CD14-positive monocyte (primary cell): ENCODE measurements around the gene TEX261. TPM values are rescaled to one million over a fixed set of nuclear protein-coding genes. Genes with fewer than 3 reads are reported as not detected.

Experiments used
- DNase-seq, 3 donors: peaks; one replicate each; pipeline ENCODE4 v3.0.0-alpha.2; 2011 to 2022
- H2AFZ ChIP-seq: 2 replicates; pipeline ENCODE4 v1.6.0; 2012; ENCODE audit warnings: mild to moderate bottlenecking, low read depth, low read length, inconsistent platforms; ENCODE audit not compliant: insufficient read depth, poor library complexity, severe bottlenecking
- H3K27ac ChIP-seq, 2 donors: 1 replicate in 1 of 2; 2 replicates in 1 of 2; pipeline ENCODE4 v1.5.1; 2012 to 2013; ENCODE audit warnings: low read length in 2 of 2, control low read depth in 1 of 2, inconsistent platforms in 1 of 2, low read depth in 1 of 2, mild to moderate bottlenecking in 1 of 2
- H3K27me3 ChIP-seq, 2 donors: one replicate each; pipeline versions ENCODE4 v1.6.0 to v1.6.1; 2011 to 2013; ENCODE audit warnings: low read length in 2 of 2; ENCODE audit not compliant: control insufficient read depth in 2 of 2, insufficient read depth in 2 of 2
- H3K36me3 ChIP-seq, 2 donors: replicated peaks in 1 of 2; 1 replicate in 1 of 2; 2 replicates in 1 of 2; pipeline versions ENCODE4 v1.5.1 to v1.6.1; 2012 to 2013; ENCODE audit warnings: low read length in 2 of 2, control low read depth in 1 of 2, inconsistent platforms in 1 of 2, mild to moderate bottlenecking in 1 of 2; ENCODE audit not compliant: insufficient read depth in 2 of 2, control insufficient read depth in 1 of 2
- H3K4me1 ChIP-seq, 2 donors: 1 replicate in 1 of 2; 2 replicates in 1 of 2; pipeline versions ENCODE4 v1.5.1 to v1.6.1; 2012 to 2013; ENCODE audit warnings: low read length in 2 of 2, control low read depth in 1 of 2, inconsistent platforms in 1 of 2, mild to moderate bottlenecking in 1 of 2, moderate library complexity in 1 of 2; ENCODE audit not compliant: insufficient read depth in 2 of 2, control insufficient read depth in 1 of 2
- H3K4me2 ChIP-seq: replicated peaks from 2 replicates; pipeline ENCODE3; 2012; ENCODE audit warnings: low read length, moderate library complexity, mild to moderate bottlenecking; ENCODE audit not compliant: poor library complexity, severe bottlenecking; ENCODE audit errors: extremely low read depth
- H3K4me3 ChIP-seq, 3 experiments: fragments of 200-600 bp in 1 of 3; sonication (generic) in 1 of 3; replicated peaks in 1 of 3; 1 replicate in 2 of 3; 2 replicates in 1 of 3; pipeline ENCODE4 v1.5.1; 2011 to 2013; ENCODE audit warnings: low read length in 3 of 3, mild to moderate bottlenecking in 3 of 3, control low read depth in 2 of 3, low read depth in 2 of 3, inconsistent platforms in 1 of 3, moderate library complexity in 1 of 3
- H3K79me2 ChIP-seq: 2 replicates; pipeline ENCODE4 v1.6.0; 2012; ENCODE audit warnings: mild to moderate bottlenecking, control low read depth, inconsistent platforms, low read length, moderate library complexity; ENCODE audit not compliant: insufficient read depth
- H3K9ac ChIP-seq: 2 replicates; pipeline ENCODE4 v1.6.0; 2017; ENCODE audit warnings: low read length, mild to moderate bottlenecking; ENCODE audit not compliant: insufficient read depth, poor library complexity, severe bottlenecking
- H3K9me3 ChIP-seq, 2 donors: replicated peaks in 1 of 2; 1 replicate in 1 of 2; 2 replicates in 1 of 2; pipeline versions ENCODE4 v1.5.1 to v1.6.1; 2012 to 2013; ENCODE audit warnings: low read length in 2 of 2, control low read depth in 1 of 2; ENCODE audit not compliant: control insufficient read depth in 1 of 2, insufficient read depth in 1 of 2
- H4K20me1 ChIP-seq: 2 replicates; pipeline ENCODE4 v1.6.0; 2012; ENCODE audit warnings: mild to moderate bottlenecking, low read length, control low read depth, moderate library complexity; ENCODE audit not compliant: insufficient read depth
- H3K27ac Mint-ChIP-seq, 7 donors: one replicate each; pipeline ENCODE4 v1.8.0; 2020; ENCODE audit warnings: mild to moderate bottlenecking in 7 of 7, mixed read lengths in 7 of 7, moderate library complexity in 6 of 7, inconsistent platforms in 2 of 7
- H3K27me3 Mint-ChIP-seq, 3 donors: one replicate each; pipeline ENCODE4 v1.8.0; 2021 to 2022; ENCODE audit warnings: low read depth in 3 of 3, mild to moderate bottlenecking in 3 of 3, mixed read lengths in 3 of 3, moderate library complexity in 3 of 3, inconsistent platforms in 1 of 3
- H3K36me3 Mint-ChIP-seq, 2 donors: one replicate each; pipeline ENCODE4 v1.8.0; 2020; ENCODE audit warnings: mixed read lengths in 2 of 2, inconsistent platforms in 1 of 2, mild to moderate bottlenecking in 1 of 2
- H3K4me1 Mint-ChIP-seq: one replicate; pipeline ENCODE4 v1.8.0; 2020; ENCODE audit warnings: mild to moderate bottlenecking, mixed read lengths
- H3K4me3 Mint-ChIP-seq, 2 donors: one replicate each; pipeline ENCODE4 v1.8.0; 2020; ENCODE audit warnings: mild to moderate bottlenecking in 2 of 2, mixed read lengths in 2 of 2, moderate library complexity in 1 of 2
- H3K9me3 Mint-ChIP-seq, 7 donors: one replicate each; pipeline ENCODE4 v1.8.0; 2020 to 2022; ENCODE audit warnings: mixed read lengths in 7 of 7, mild to moderate bottlenecking in 6 of 7, moderate library complexity in 6 of 7, inconsistent platforms in 2 of 7
- CTCF ChIP-seq: fragments of 200-600 bp; IDR thresholded peaks from one replicate; pipeline ENCODE4 v1.8.0; 2022; ENCODE audit warnings: antibody characterized with exemption, mild to moderate bottlenecking
- WGBS: methylation state at CpG from one replicate; pipeline ENCODE4 v1.1.5; 2013; ENCODE audit warnings: missing lambda C conversion rate; ENCODE audit not compliant: insufficient coverage; 5-methylcytosine and 5-hydroxymethylcytosine counted together
- intact Hi-C, 2 donors: fragments of 100-400 bp; cut with micrococcal nuclease; formaldehyde crosslinking; loops; one replicate each; pipeline versions ENCODE4 v1.15.0 to v1.15.1; 2023
- polyA plus RNA-seq, 3 donors: library from polyadenylated mRNA; depleted of rRNA in 1 of 3; unstranded in 2 of 3; stranded (reverse) in 1 of 3; fragments of 300-500 nt in 2 of 3; fragments of >200 nt in 1 of 3; fragmentation: Illumina TruSeq in 2 of 3; gene quantifications; 1 replicate in 2 of 3; 2 replicates in 1 of 3; pipeline ENCODE4 v1.2.3, GENCODE V29; 2012 to 2021

TEX261 gene
- polyA plus RNA-seq, 3 donors = 20.1 to 32.2 (median 30.6) TPM

- Histone ChIP-seq H3K4me1 (no peaks in the 10 kb centered on the region), H3K36me3 (no peaks in the 10 kb centered on the region), H3K9me3 (no peaks in the 10 kb centered on the region), H2AFZ (no peak overlapping the region), H3K4me3 (no peak overlapping the region), H3K4me2 (no peak overlapping the region), H3K27ac (no peak overlapping the region), H3K27me3 (peaks cover 2 to 16% of the 10 kb centered on the region in 2 donors), H3K79me2 (no peaks in the 10 kb centered on the region), H4K20me1 (no peaks in the 10 kb centered on the region), H3K9ac (no peak overlapping the region)
- Mint-ChIP-seq H3K27ac (no peak overlapping the region), H3K9me3 (peaks cover 0 to 1% (median 0%) of the 10 kb centered on the region in 7 donors), H3K4me3 (no peak overlapping the region), H3K4me1 (peaks cover 4% of the 10 kb centered on the region), H3K27me3 (peaks cover 26 to 39% (median 36%) of the 10 kb centered on the region in 3 donors), H3K36me3 (no peaks in the 10 kb centered on the region)
- intact Hi-C loops = no loop called here
- no peak for TF ChIP-seq CTCF
- no peak for DNase-seq
- WGBS = 97% methylated on average over 8 of the region's 9 CpGs
These were observed 35.4 kb downstream of the TEX261 start for GRCh38 chr2:70959271-70959761.

- no peaks in the 10 kb centered on the region for H3K36me3 Mint-ChIP-seq
- peaks cover 4% of the 10 kb centered on the region for H3K4me1 Mint-ChIP-seq
- H2AFZ ChIP-seq = no peak overlapping the region
- 100% methylated on average over 1 of the region's 6 CpGs for WGBS
- intact Hi-C loops = no loop called here
- no peak overlapping the region for H3K27ac ChIP-seq
- peaks cover 3 to 10% of the 10 kb centered on the region in 2 donors for H3K27me3 ChIP-seq
- no peak overlapping the region for H3K27ac Mint-ChIP-seq
- H3K4me3 Mint-ChIP-seq = no peak overlapping the region
- TF ChIP-seq CTCF = no peak
- no peaks in the 10 kb centered on the region for H3K36me3 ChIP-seq
- no peaks in the 10 kb centered on the region for H3K79me2 ChIP-seq
- no peaks in the 10 kb centered on the region for H3K4me1 ChIP-seq
- no peaks in the 10 kb centered on the region for H4K20me1 ChIP-seq
- no peak overlapping the region for H3K4me3 ChIP-seq
- no peak overlapping the region for H3K4me2 ChIP-seq
- H3K9me3 Mint-ChIP-seq = peaks cover 0 to 1% (median 0%) of the 10 kb centered on the region in 7 donors
- H3K27me3 Mint-ChIP-seq = peaks cover 26 to 39% (median 34%) of the 10 kb centered on the region in 3 donors
- no peak overlapping the region for H3K9ac ChIP-seq
- no peak for DNase-seq
- H3K9me3 ChIP-seq = no peaks in the 10 kb centered on the region
These were observed 35.9 kb downstream of the TEX261 start for GRCh38 chr2:70958759-70959158.
